SK-N-SH (cell line): ENCODE data around the gene TMOD3. TPM values are rescaled to one million over a fixed set of nuclear protein-coding genes. Genes with fewer than 3 reads are reported as not detected.

ENCODE experiments used
- CTCF ChIA-PET: fragments of 300-600, 350-600 bp; formaldehyde crosslinking; extraction: SDS; loops from one replicate; lab custom pipeline; 2021; lab: Yijun Ruan, JAX
- POLR2A ChIA-PET: fragments of 350-600 bp; sonication (Branson Sonifier 250); formaldehyde crosslinking; extraction: SDS; loops from one replicate; lab custom pipeline; 2020; ENCODE audit warnings: antibody characterized with exemption, inconsistent platforms; lab: Yijun Ruan, JAX
- DNase-seq: peaks from one replicate; pipeline ENCODE4 v3.0.0; 2012
- H2AFZ ChIP-seq: fragments of 200-600 bp; sonication (generic); 2 replicates; pipeline ENCODE4 v1.8.1; 2016; ENCODE audit warnings: antibody characterized with exemption, mild to moderate bottlenecking, low read depth
- H3F3A ChIP-seq: fragments of 200-600 bp; sonication (generic); replicated peaks from 2 replicates; pipeline ENCODE3; 2016; ENCODE audit warnings: antibody characterized with exemption, mild to moderate bottlenecking; ENCODE audit not compliant: insufficient read depth
- H3K27ac ChIP-seq, 2 experiments: fragments of 200-500 bp in 1 of 2; fragments of 200-600 bp in 1 of 2; sonication (Bioruptor generic) in 1 of 2; sonication (generic), shearing (Covaris generic) in 1 of 2; 2 replicates each; pipeline versions ENCODE4 v1.5.1 to v1.6.1; 2014 to 2016; ENCODE audit warnings: low read depth in 2 of 2, inconsistent platforms in 1 of 2, low read length in 1 of 2, mild to moderate bottlenecking in 1 of 2, mixed read lengths in 1 of 2
- H3K27me3 ChIP-seq: fragments of 200-600 bp; sonication (generic), shearing (Covaris generic); 2 replicates; pipeline ENCODE4 v1.6.1; 2016; ENCODE audit warnings: mixed run types; ENCODE audit not compliant: insufficient read depth
- H3K36me3 ChIP-seq, 2 experiments: fragments of 200-500 bp in 1 of 2; fragments of 200-600 bp in 1 of 2; sonication (Bioruptor generic) in 1 of 2; sonication (generic) in 1 of 2; replicated peaks in 1 of 2; 2 replicates each; pipeline versions ENCODE3 to v1.5.1; 2014 to 2016; ENCODE audit warnings: low read length in 1 of 2, mild to moderate bottlenecking in 1 of 2; ENCODE audit not compliant: insufficient read depth in 2 of 2, control insufficient read depth in 1 of 2
- H3K4me1 ChIP-seq, 2 experiments: fragments of 200-500 bp in 1 of 2; fragments of 200-600 bp in 1 of 2; sonication (Bioruptor generic) in 1 of 2; sonication (generic), shearing (Covaris generic) in 1 of 2; 2 replicates each; pipeline versions ENCODE4 v1.5.1 to v1.6.1; 2014 to 2016; ENCODE audit warnings: low read depth in 1 of 2, low read length in 1 of 2, mixed run types in 1 of 2; ENCODE audit not compliant: insufficient read depth in 2 of 2, control insufficient read depth in 1 of 2
- H3K4me2 ChIP-seq: fragments of 200-600 bp; sonication (generic), shearing (Covaris generic); 2 replicates; pipeline ENCODE4 v1.6.1; 2017; ENCODE audit warnings: mixed run types
- H3K4me3 ChIP-seq, 2 experiments: fragments of 200-500 bp in 1 of 2; fragments of 200-600 bp in 1 of 2; sonication (Bioruptor generic) in 1 of 2; sonication (generic), shearing (Covaris generic) in 1 of 2; 2 replicates each; pipeline versions ENCODE4 v1.5.1 to v1.8.1; 2014 to 2016; ENCODE audit warnings: low read depth in 2 of 2, inconsistent platforms in 1 of 2, low read length in 1 of 2, mild to moderate bottlenecking in 1 of 2, mixed read lengths in 1 of 2, moderate library complexity in 1 of 2
- H3K79me2 ChIP-seq: fragments of 200-600 bp; sonication (generic); 2 replicates; pipeline ENCODE4 v1.8.1; 2017; ENCODE audit warnings: mild to moderate bottlenecking; ENCODE audit not compliant: insufficient read depth
- H3K9ac ChIP-seq: fragments of 200-600 bp; sonication (generic); 2 replicates; pipeline ENCODE4 v1.6.1; 2017; ENCODE audit warnings: mixed run types
- H3K9me2 ChIP-seq: fragments of 200-600 bp; sonication (generic); 2 replicates; pipeline ENCODE4 v1.6.1; 2017; ENCODE audit warnings: mixed run types
- H3K9me3 ChIP-seq: fragments of 200-600 bp; sonication (generic); 2 replicates; pipeline ENCODE4 v1.6.1; 2017; ENCODE audit warnings: mixed run types, mild to moderate bottlenecking, moderate library complexity
- H4K20me1 ChIP-seq: fragments of 200-600 bp; sonication (generic); 2 replicates; pipeline ENCODE4 v1.6.1; 2017; ENCODE audit warnings: mild to moderate bottlenecking, mixed run types; ENCODE audit not compliant: insufficient read depth
- CTCF ChIP-seq: fragments of 200-600 bp; sonication (generic); IDR thresholded peaks from 2 replicates; pipeline ENCODE4 v1.6.1; 2017; ENCODE audit warnings: antibody characterized with exemption, mild to moderate bottlenecking, moderate library complexity
- FOSL2 ChIP-seq: IDR thresholded peaks from 2 replicates; pipeline ENCODE4 v1.4.0; 2012; ENCODE audit warnings: low read depth, mild to moderate bottlenecking, moderate library complexity, borderline replicate concordance
- FOXJ3 ChIP-seq: sonication (generic); formaldehyde crosslinking; IDR thresholded peaks from 2 replicates; pipeline ENCODE4 v1.5.1; 2020; ENCODE audit warnings: mild to moderate bottlenecking, missing genetic modification reagents
- GABPA ChIP-seq: IDR thresholded peaks from 2 replicates; pipeline ENCODE4 v1.4.0; 2012; ENCODE audit warnings: low read depth, mild to moderate bottlenecking
- JUND ChIP-seq: IDR thresholded peaks from 2 replicates; pipeline ENCODE4 v1.4.0; 2012
- MEF2A ChIP-seq: IDR thresholded peaks from 2 replicates; pipeline ENCODE4 v1.4.0; 2012; ENCODE audit warnings: low read depth, borderline replicate concordance
- MXI1 ChIP-seq: IDR thresholded peaks from 2 replicates; pipeline ENCODE4 v1.6.1; 2012; ENCODE audit warnings: mild to moderate bottlenecking, low read depth, low read length, improper control_type of control experiment
- NFIC ChIP-seq: IDR thresholded peaks from 2 replicates; pipeline ENCODE4 v1.4.0; 2012; ENCODE audit warnings: borderline replicate concordance
- RAD21 ChIP-seq: IDR thresholded peaks from 2 replicates; pipeline ENCODE4 v1.6.1; 2012; ENCODE audit warnings: mild to moderate bottlenecking, low read length
- RFX5 ChIP-seq: IDR thresholded peaks from 2 replicates; pipeline ENCODE4 v1.6.1; 2012; ENCODE audit warnings: mild to moderate bottlenecking, improper control_type of control experiment, low read length
- SIN3A ChIP-seq: IDR thresholded peaks from 2 replicates; pipeline ENCODE4 v1.6.1; 2012; ENCODE audit warnings: low read depth, mild to moderate bottlenecking, low read length, moderate library complexity, borderline replicate concordance
- SMC3 ChIP-seq: IDR thresholded peaks from 2 replicates; pipeline ENCODE4 v1.6.1; 2012; ENCODE audit warnings: low read depth, low read length, improper control_type of control experiment
- TAF1 ChIP-seq: IDR thresholded peaks from 2 replicates; pipeline ENCODE4 v1.6.1; 2012; ENCODE audit warnings: low read depth, mild to moderate bottlenecking, low read length, moderate library complexity, borderline replicate concordance
- TEAD4 ChIP-seq: IDR thresholded peaks from 2 replicates; pipeline ENCODE4 v1.4.0; 2012; ENCODE audit warnings: mild to moderate bottlenecking, borderline replicate concordance; ENCODE audit not compliant: insufficient read depth
- USF1 ChIP-seq: IDR thresholded peaks from 2 replicates; pipeline ENCODE4 v1.4.0; 2012; ENCODE audit warnings: low read depth, borderline replicate concordance
- USF2 ChIP-seq: fragments of 150-350 bp; IDR thresholded peaks from 2 replicates; pipeline ENCODE4 v1.6.1; 2017; ENCODE audit warnings: antibody characterized with exemption, low read length, low read depth, borderline replicate concordance
- ZBTB33 ChIP-seq: IDR thresholded peaks from 2 replicates; pipeline ENCODE4 v1.4.0; 2012; ENCODE audit warnings: low read depth, borderline replicate concordance
- WGBS: methylation state at CpG from one replicate; pipeline ENCODE4 v1.1.6; 2017; ENCODE audit warnings: low lambda C conversion rate; 5-methylcytosine and 5-hydroxymethylcytosine counted together
- polyA plus RNA-seq, 3 experiments: library from polyadenylated mRNA; depleted of rRNA; stranded (reverse); fragments of >200 nt; gene quantifications; 2 replicates each; pipeline ENCODE4 v1.2.3, GENCODE V29; 2012

Gene TMOD3
- polyA plus RNA-seq, 1 of the 3 experiments (the other 2 are of a cell fraction): 6.0 TPM

- no peaks in the 10 kb centered on the region for H3K27me3 ChIP-seq
- peaks cover 0 to 13% of the 10 kb centered on the region in 2 experiments; a peak in 2 of 4 replicates for H3K4me1 ChIP-seq
- peaks cover 40% of the 10 kb centered on the region for H3K79me2 ChIP-seq
- peak overlapping the region in 1 of 2 experiments; percentile 6; a peak in 1 of 4 replicates for H3K27ac ChIP-seq
- H4K20me1 ChIP-seq: peaks cover 5% of the 10 kb centered on the region; the same call in 1 of the 2 replicates
- H3K36me3 ChIP-seq: peaks cover 22 to 33% of the 10 kb centered on the region in 2 experiments
- POLR2A ChIA-PET: interaction anchor here (0.6 kb wide), 1 partner anchor 179 kb away, joined by 3 read pairs; no protein-coding TSS in a partner anchor
- no peaks in the 10 kb centered on the region for H3K9me2 ChIP-seq
- no peak for TF ChIP-seq MXI1
- peak; percentile 59 for TF ChIP-seq SMC3
- TF ChIP-seq RAD21: peak; percentile 66
- TF ChIP-seq SIN3A: no peak
- peak; percentile 91 for TF ChIP-seq CTCF
- TF ChIP-seq, all 33 proteins: peak for 3
- Histone ChIP-seq H3K4me3 (no peak overlapping the region; a peak in 1 of 4 replicates), H2AFZ (no peak overlapping the region), H3K9me3 (no peaks in the 10 kb centered on the region), H3F3A (peaks cover 12% of the 10 kb centered on the region), H3K4me2 (no peak overlapping the region), H3K9ac (no peak overlapping the region)
- 11% methylated on average over 2 of the region's 2 CpGs for WGBS
- CTCF ChIA-PET: interaction anchor here (0.6 to 3.9 kb wide), 29 partner anchors 8 to 825 kb away, joined by 3 to 32 read pairs (median 3); partner anchors contain the start of gene MAPK6
- DNase-seq: peak; percentile 57
Measured at GRCh38 chr15:51888593-51889195, 59.2 kb downstream of the TMOD3 start.

GRCh38 chr15:51889486-51889885, 60.0 kb downstream of the TMOD3 start:
- peaks cover 32% of the 10 kb centered on the region for H3K79me2 ChIP-seq
- DNase-seq: no peak
- H3K27me3 ChIP-seq: no peaks in the 10 kb centered on the region
- H3K36me3 ChIP-seq: peaks cover 27 to 41% of the 10 kb centered on the region in 2 experiments
- H3K27ac ChIP-seq: no peak overlapping the region
- no peak overlapping the region for H2AFZ ChIP-seq
- H3K9ac ChIP-seq: no peak overlapping the region
- 90% methylated on average over 2 of the region's 2 CpGs for WGBS
- no peaks in the 10 kb centered on the region for H3K9me3 ChIP-seq
- H3K4me2 ChIP-seq: no peak overlapping the region
- no peak overlapping the region for H3K4me3 ChIP-seq
- H4K20me1 ChIP-seq: no peaks in the 10 kb centered on the region
- POLR2A ChIA-PET: no interaction called here
- TF ChIP-seq TAF1 (no peak), TEAD4 (no peak), GABPA (no peak), SIN3A (no peak), RFX5 (no peak), MEF2A (no peak), USF2 (no peak), NFIC (no peak), ZBTB33 (no peak), USF1 (no peak), SMC3 (no peak), FOXJ3 (CRISPR knock-in tag) (no peak), JUND (no peak), FOSL2 (no peak)
- CTCF ChIA-PET: interaction anchor here (0.7 to 3.9 kb wide), 18 partner anchors 10 to 824 kb away, joined by 3 to 32 read pairs (median 4); partner anchors contain the start of gene MAPK6
- H3K4me1 ChIP-seq: peaks cover 0 to 6% of the 10 kb centered on the region in 2 experiments; a peak in 2 of 4 replicates
- peaks cover 12% of the 10 kb centered on the region for H3F3A ChIP-seq
- H3K9me2 ChIP-seq: no peaks in the 10 kb centered on the region
